HCT116 (cell line): ENCODE data around the gene SIK3. TPM values are rescaled to one million over a fixed set of nuclear protein-coding genes. Genes with fewer than 3 reads are reported as not detected.

Source experiments
- ATAC-seq: fragments of 200-7000 bp; cut with Tn5 transposase; 2 replicates; pipeline ENCODE4 v1.9.1; 2020; ENCODE audit warnings: mild to moderate bottlenecking, moderate library complexity
- BruUV-seq: library from RNA; stranded (reverse); fragments of 400-500 nt; replicated peaks from 2 replicates; lab custom pipeline; 2021; lab: Mats Ljungman, UMichigan
- CTCF ChIA-PET: fragments of 300-600 bp; sonication (Branson Sonifier 250); formaldehyde crosslinking; loops from one replicate; lab custom pipeline; 2021; ENCODE audit warnings: antibody characterized with exemption; lab: Charles Lee
- POLR2A ChIA-PET: fragments of 300-600, 350-600 bp; sonication (Branson Sonifier 250); formaldehyde crosslinking; loops from one replicate; lab custom pipeline; 2021; ENCODE audit warnings: antibody characterized with exemption; lab: Charles Lee
- RAD21 ChIA-PET, 2 experiments: fragments of 300-600 bp; sonication (Branson Sonifier 250); formaldehyde crosslinking; loops; one replicate each; lab custom pipeline; 2023; ENCODE audit warnings: low total read pairs in 2 of 2; ENCODE audit not compliant: uncharacterized antibody in 2 of 2, unreplicated experiment in 2 of 2, low non-redundant PET in 1 of 2; lab: Charles Lee
- DNase-seq: peaks from one replicate; pipeline ENCODE4 v3.0.0-alpha.2; 2010; ENCODE audit warnings: low read depth, low spot score
- H2AFZ ChIP-seq: fragments of 200-600 bp; shearing (Covaris generic), sonication (generic); 2 replicates; pipeline ENCODE4 v1.6.1; 2017; ENCODE audit warnings: low read depth, mixed run types, mixed read lengths, antibody characterized with exemption, low read length; ENCODE audit not compliant: poor library complexity, severe bottlenecking
- H3K27ac ChIP-seq: 2 replicates; pipeline ENCODE4 v1.5.1; 2012; ENCODE audit warnings: low read depth, low read length
- H3K27me3 ChIP-seq: fragments of 200-600 bp; sonication (generic); 2 replicates; pipeline ENCODE4 v1.6.1; 2016; ENCODE audit warnings: mixed run types, low read length, mixed read lengths; ENCODE audit not compliant: insufficient read depth
- H3K36me3 ChIP-seq, 2 experiments: fragments of 200-500 bp in 1 of 2; fragments of 200-600 bp in 1 of 2; sonication (Bioruptor generic) in 1 of 2; sonication (generic) in 1 of 2; 2 replicates each; pipeline versions ENCODE4 v1.5.1 to v1.6.1; 2014 to 2016; ENCODE audit warnings: low read length in 2 of 2, inconsistent platforms in 1 of 2, mixed read lengths in 1 of 2, mixed run types in 1 of 2; ENCODE audit not compliant: insufficient read depth in 2 of 2, control insufficient read depth in 1 of 2
- H3K4me1 ChIP-seq, 2 experiments: fragments of 200-600 bp in 1 of 2; sonication (generic) in 1 of 2; 2 replicates each; pipeline versions ENCODE4 v1.5.1 to v1.6.1; 2012 to 2017; ENCODE audit warnings: low read length in 2 of 2, inconsistent platforms in 1 of 2, mild to moderate bottlenecking in 1 of 2, mixed read lengths in 1 of 2, mixed run types in 1 of 2, moderate library complexity in 1 of 2; ENCODE audit not compliant: insufficient read depth in 2 of 2, control insufficient read depth in 1 of 2
- H3K4me2 ChIP-seq: fragments of 200-600 bp; sonication (generic); 2 replicates; pipeline ENCODE4 v1.6.1; 2017; ENCODE audit warnings: mixed run types, low read length, mixed read lengths
- H3K4me3 ChIP-seq, 2 experiments: fragments of 200-600 bp in 1 of 2; sonication (generic) in 1 of 2; replicated peaks in 1 of 2; 2 replicates each; pipeline ENCODE4 v1.5.1; 2011 to 2016; ENCODE audit warnings: low read length in 2 of 2, control low read depth in 1 of 2, low read depth in 1 of 2, mild to moderate bottlenecking in 1 of 2, mixed read lengths in 1 of 2, mixed run types in 1 of 2
- H3K79me2 ChIP-seq: fragments of 200-600 bp; sonication (generic); 2 replicates; pipeline ENCODE4 v1.6.1; 2017; ENCODE audit warnings: mild to moderate bottlenecking, mixed run types, low read length, moderate library complexity, mixed read lengths; ENCODE audit not compliant: insufficient read depth
- H3K9ac ChIP-seq: fragments of 200-600 bp; sonication (generic); 2 replicates; pipeline ENCODE4 v1.6.1; 2016; ENCODE audit warnings: low read length, mixed read lengths
- H3K9me2 ChIP-seq: fragments of 200-600 bp; sonication (generic), shearing (Covaris generic); 2 replicates; pipeline ENCODE4 v1.6.1; 2017; ENCODE audit warnings: mixed run types, mild to moderate bottlenecking, moderate library complexity; ENCODE audit not compliant: insufficient read depth
- H3K9me3 ChIP-seq, 2 experiments: fragments of 200-500 bp in 1 of 2; fragments of 200-600 bp in 1 of 2; sonication (Bioruptor generic) in 1 of 2; sonication (generic) in 1 of 2; 2 replicates each; pipeline ENCODE4 v1.6.1; 2014 to 2017; ENCODE audit warnings: low read length in 2 of 2, mixed read lengths in 2 of 2, inconsistent platforms in 1 of 2, low read depth in 1 of 2, mild to moderate bottlenecking in 1 of 2, mixed run types in 1 of 2, moderate library complexity in 1 of 2; ENCODE audit not compliant: control insufficient read depth in 1 of 2, insufficient read depth in 1 of 2
- H4K20me1 ChIP-seq: fragments of 200-600 bp; sonication (generic), shearing (Covaris generic); 2 replicates; pipeline ENCODE4 v1.6.1; 2017; ENCODE audit warnings: mixed run types, mild to moderate bottlenecking, moderate library complexity; ENCODE audit not compliant: insufficient read depth
- ATF3 ChIP-seq: IDR thresholded peaks from 2 replicates; pipeline ENCODE4 v1.6.1; 2012
- CBX3 ChIP-seq: IDR thresholded peaks from 2 replicates; pipeline ENCODE4 v1.6.1; 2012; ENCODE audit warnings: low read depth
- CTCF ChIP-seq, 3 experiments: fragments of 200-600 bp in 1 of 3; sonication (generic) in 1 of 3; IDR thresholded peaks in 2 of 3; conservative IDR thresholded peaks in 1 of 3; 2 replicates each; pipeline ENCODE4 v1.5.1; 2012 to 2017; ENCODE audit warnings: low read depth in 2 of 3, low read length in 2 of 3, antibody characterized with exemption in 1 of 3, borderline replicate concordance in 1 of 3, control low read depth in 1 of 3, mild to moderate bottlenecking in 1 of 3, mixed read lengths in 1 of 3, mixed run types in 1 of 3, moderate library complexity in 1 of 3; ENCODE audit not compliant: insufficient read depth in 1 of 3
- EGR1 ChIP-seq: IDR thresholded peaks from 2 replicates; pipeline ENCODE4 v1.6.1; 2012; ENCODE audit warnings: low read depth
- ELF1 ChIP-seq: IDR thresholded peaks from 2 replicates; pipeline ENCODE4 v1.6.1; 2012; ENCODE audit warnings: low read depth, borderline replicate concordance
- EZH2phosphoT487 ChIP-seq: fragments of 200-600 bp; IDR thresholded peaks from 2 replicates; pipeline ENCODE4 v1.6.1; 2018; ENCODE audit warnings: antibody characterized with exemption, borderline replicate concordance
- FOSL1 ChIP-seq: IDR thresholded peaks from 2 replicates; pipeline ENCODE4 v1.6.1; 2012; ENCODE audit warnings: low read depth
- JUND ChIP-seq: IDR thresholded peaks from 2 replicates; pipeline ENCODE4 v1.6.1; 2012
- MAX ChIP-seq: IDR thresholded peaks from 2 replicates; pipeline ENCODE4 v1.6.1; 2012
- POLR2A ChIP-seq: IDR thresholded peaks from 2 replicates; pipeline ENCODE4 v1.7.0; 2011; ENCODE audit warnings: borderline replicate concordance; ENCODE audit not compliant: insufficient read depth, insufficient read length; ENCODE audit errors: extremely low read depth
- POLR2AphosphoS5 ChIP-seq: IDR thresholded peaks from 2 replicates; pipeline ENCODE4 v1.6.1; 2011; ENCODE audit warnings: mild to moderate bottlenecking, low read depth, low read length, moderate library complexity
- RAD21 ChIP-seq: IDR thresholded peaks from 2 replicates; pipeline ENCODE4 v1.6.1; 2012; ENCODE audit warnings: low read depth, mild to moderate bottlenecking
- REST ChIP-seq: IDR thresholded peaks from 2 replicates; pipeline ENCODE4 v1.6.1; 2012; ENCODE audit warnings: low read depth
- TCF7L2 ChIP-seq: IDR thresholded peaks from 2 replicates; pipeline ENCODE4 v1.7.0; 2011; ENCODE audit warnings: borderline replicate concordance, inconsistent platforms; ENCODE audit not compliant: insufficient read depth, insufficient read length; ENCODE audit errors: extremely low read depth
- YY1 ChIP-seq: IDR thresholded peaks from 2 replicates; pipeline ENCODE4 v1.6.1; 2011; ENCODE audit warnings: low read length, low read depth, moderate library complexity, mild to moderate bottlenecking; ENCODE audit not compliant: insufficient replicate concordance; ENCODE audit errors: extremely low read depth
- ZBTB33 ChIP-seq: IDR thresholded peaks from 2 replicates; pipeline ENCODE4 v1.6.1; 2011; ENCODE audit warnings: mild to moderate bottlenecking, low read length, moderate library complexity; ENCODE audit not compliant: insufficient replicate concordance; ENCODE audit errors: extremely low read depth
- ZFX ChIP-seq: fragments of 450-650 bp; IDR thresholded peaks from 2 replicates; pipeline ENCODE4 v1.6.1; 2017
- intact Hi-C: fragments of 100-400 bp; cut with micrococcal nuclease; formaldehyde crosslinking; loops from 2 replicates; pipeline ENCODE4 v1.10.0; 2022
- total RNA-seq: library from RNA; stranded (reverse); gene quantifications from one replicate; pipeline ENCODE4 v1.2.1, GENCODE V29; 2021; ENCODE audit not compliant: unreplicated experiment

The SIK3 gene
- total RNA-seq, 1 experiment from 2014 or later: 21.0 TPM

- H4K20me1 ChIP-seq: peaks cover 55% of the 10 kb centered on the region
- intact Hi-C loops: no loop called here
- DNase-seq: no peak
These were observed 21.1 kb downstream of the SIK3 start for GRCh38 chr11:117076941-117077691.

More at GRCh38 chr11:117076941-117077691, 21.1 kb downstream of the SIK3 start:
- H3K4me1 ChIP-seq: peaks cover 15 to 36% of the 10 kb centered on the region in 2 experiments
- H3K27ac ChIP-seq: no peak overlapping the region
- H3K9me2 ChIP-seq: no peaks in the 10 kb centered on the region
- POLR2A ChIA-PET: no interaction called here
- RAD21 ChIA-PET: no interaction called here
- H3K9me3 ChIP-seq: no peaks in the 10 kb centered on the region
- H3K36me3 ChIP-seq: no peaks in the 10 kb centered on the region
- no peak overlapping the region for H2AFZ ChIP-seq
- no peaks in the 10 kb centered on the region; the same call in 1 of the 2 replicates for H3K27me3 ChIP-seq
- no peak for ATAC-seq
- H3K4me2 ChIP-seq: no peak overlapping the region
- TF ChIP-seq REST (no peak), ELF1 (no peak), MAX (no peak), POLR2AphosphoS5 (no peak), ZFX (no peak), CTCF (IDR thresholded peaks at IDR 0.05 in 2 of 3, conservative IDR thresholded peaks at IDR 0.05 in 1 of 3; ENCODE audit: borderline replicate concordance in 1 of 3, insufficient read depth in 1 of 3, low read depth in 2 of 3, low read length in 2 of 3) (no peak), FOSL1 (no peak), EZH2phosphoT487 (no peak), EGR1 (no peak), TCF7L2 (no peak), POLR2A (no peak), RAD21 (no peak), JUND (no peak), ATF3 (no peak), ZBTB33 (no peak), CBX3 (no peak), YY1 (no peak)
- H3K79me2 ChIP-seq: peaks cover 62% of the 10 kb centered on the region
- CTCF ChIA-PET: no interaction called here
- no TSS peak for BruUV-seq
- no peak overlapping the region for H3K4me3 ChIP-seq
- no peak overlapping the region for H3K9ac ChIP-seq
